Non-pigmented ciliary epithelial cell (primary cell): ENCODE measurements around the gene NUDT3.
A peak's percentile ranks its signal among the peaks of the same experiment; 100 is the strongest.

Experiments used
- DNase-seq: peaks from one replicate; pipeline ENCODE4 v3.0.0-alpha.2; 2010; ENCODE audit warnings: low read depth

NUDT3 gene

GRCh38 chr6:34321821-34322220, 70.6 kb downstream of the NUDT3 start:
- no peak for DNase-seq

- DNase-seq: no peak
Observed at GRCh38 chr6:34319471-34319885, 73.0 kb downstream of the NUDT3 start.

DNA sequence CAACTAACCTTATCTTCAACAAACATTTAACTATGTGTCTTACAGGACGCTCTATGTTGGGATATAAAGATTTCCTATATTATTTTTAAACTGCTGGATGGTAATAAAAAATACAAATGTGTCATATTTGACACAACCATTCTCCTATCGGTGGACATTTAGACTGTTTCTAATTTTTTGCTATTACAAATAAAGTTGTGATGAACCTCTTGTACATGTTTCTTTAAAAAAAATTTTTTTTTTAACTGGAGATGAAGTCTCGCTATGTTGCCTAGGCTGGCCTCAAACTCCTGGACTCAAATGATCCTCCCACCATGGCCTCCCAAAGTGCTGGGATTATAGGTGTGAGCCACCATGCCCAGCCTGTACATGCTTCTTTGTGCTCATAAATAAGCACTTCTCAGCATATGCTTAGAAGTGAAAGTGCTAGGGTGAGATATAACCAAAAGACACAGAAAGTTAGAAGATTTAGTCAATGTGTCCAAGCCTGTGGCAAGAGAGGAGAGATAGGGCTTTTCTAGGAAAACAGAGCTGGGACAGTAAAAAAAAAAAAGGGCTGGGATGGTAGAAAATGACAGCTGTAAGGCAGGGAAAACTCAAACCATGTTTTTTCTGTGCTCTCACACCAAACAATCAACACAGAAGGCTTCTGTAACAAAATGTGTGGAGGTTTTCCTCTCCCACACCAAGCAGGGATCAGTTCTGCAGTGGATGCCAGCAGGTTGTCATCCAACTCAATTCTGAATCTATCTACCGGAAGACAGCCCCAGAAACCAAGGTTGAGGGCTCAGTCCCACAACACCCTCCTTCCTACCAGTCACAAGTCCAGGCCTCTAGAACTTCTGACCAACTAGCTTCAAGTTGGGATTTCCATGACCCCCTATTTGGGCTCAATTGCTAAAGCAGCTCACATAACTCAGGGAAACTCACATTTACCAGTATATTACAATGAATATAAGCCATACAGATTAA, 73.7 kb downstream of the NUDT3 start:
- DNase-seq: no peak

DNA sequence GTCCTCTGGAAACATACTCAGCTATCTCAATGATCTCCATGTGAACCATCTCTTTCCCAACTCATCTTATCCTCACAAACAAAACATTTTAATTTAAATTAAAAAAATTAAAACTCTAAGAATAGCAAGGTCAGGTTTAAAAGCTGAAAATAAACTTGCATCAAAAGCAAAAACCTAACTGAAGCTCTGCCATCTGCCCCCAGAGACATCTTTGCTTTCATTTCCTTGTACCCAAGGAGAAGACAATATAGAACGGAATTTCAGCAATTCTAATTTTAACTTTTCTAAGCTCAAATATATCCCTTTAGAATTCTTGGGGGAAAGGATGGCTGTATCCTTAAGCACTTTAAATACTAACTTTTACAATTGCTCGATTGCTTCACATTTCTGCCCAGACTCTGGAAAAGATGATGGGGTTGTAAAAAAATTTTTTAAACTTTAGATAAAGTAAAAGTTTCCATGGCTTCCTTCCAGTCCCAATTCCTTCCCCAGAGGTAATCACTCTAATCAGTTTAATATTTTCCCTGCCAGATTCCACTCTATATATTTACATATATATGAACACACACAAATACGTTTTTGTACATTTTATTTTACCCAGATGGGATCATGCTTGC, 74.5 kb downstream of the NUDT3 start:
- DNase-seq: no peak

GRCh38 chr6:34317172-34317477, 75.3 kb downstream of the NUDT3 start:
- no peak for DNase-seq

DNA sequence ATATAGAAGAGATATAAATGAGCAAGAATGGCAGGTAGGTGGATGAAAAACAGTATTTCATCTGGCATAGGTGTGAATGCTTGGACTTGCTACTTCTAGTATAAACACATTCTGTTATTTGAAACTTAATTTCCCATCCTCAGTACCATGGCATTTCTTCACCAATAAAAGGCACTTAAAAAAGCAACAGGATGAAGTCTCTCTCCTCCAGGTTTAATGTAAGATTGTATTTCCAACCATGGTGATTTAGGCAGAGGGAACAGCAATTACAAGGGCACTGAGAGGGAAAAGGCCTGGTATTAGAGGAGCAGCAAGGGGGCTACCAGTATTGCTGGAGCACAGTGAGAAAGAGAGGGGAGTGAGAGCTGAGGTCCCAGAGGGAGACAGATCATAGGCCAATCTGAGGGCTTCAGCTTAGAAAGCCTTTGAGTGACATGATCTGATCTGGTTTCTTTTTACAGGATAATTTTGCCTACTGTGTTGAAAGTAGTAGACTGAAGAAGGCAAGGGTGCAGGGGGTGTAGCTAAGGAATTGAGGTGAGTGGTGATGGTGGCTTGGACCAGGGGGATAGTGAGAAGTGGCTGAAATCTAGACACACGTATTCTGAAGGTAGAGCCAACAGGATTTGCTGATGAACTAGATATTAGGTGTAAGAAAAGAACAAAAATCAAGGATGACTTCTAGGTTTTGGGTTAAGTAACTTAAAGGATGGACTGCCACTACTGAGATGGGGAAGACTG, 75.9 kb downstream of the NUDT3 start:
- no peak for DNase-seq

DNA sequence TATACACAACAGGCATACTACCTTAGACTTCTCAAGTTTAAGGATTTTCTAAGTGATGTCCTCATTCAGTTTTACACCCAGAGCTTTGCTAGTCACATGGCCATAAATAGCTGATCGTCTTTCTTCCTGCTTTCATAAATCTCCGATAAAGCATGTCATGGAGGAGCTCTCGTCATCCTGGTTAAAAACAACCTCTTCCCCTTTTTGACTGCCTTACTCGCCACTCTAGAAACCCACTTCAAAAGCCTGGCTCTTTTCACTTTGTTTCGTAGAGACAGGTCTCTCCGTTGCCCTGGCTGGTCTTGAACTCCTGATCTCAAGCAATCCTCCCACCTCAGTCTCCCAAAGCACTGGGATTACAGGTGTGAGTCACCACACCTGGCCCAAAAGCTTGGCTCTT, 76.7 kb downstream of the NUDT3 start:
- DNase-seq: no peak

DNA sequence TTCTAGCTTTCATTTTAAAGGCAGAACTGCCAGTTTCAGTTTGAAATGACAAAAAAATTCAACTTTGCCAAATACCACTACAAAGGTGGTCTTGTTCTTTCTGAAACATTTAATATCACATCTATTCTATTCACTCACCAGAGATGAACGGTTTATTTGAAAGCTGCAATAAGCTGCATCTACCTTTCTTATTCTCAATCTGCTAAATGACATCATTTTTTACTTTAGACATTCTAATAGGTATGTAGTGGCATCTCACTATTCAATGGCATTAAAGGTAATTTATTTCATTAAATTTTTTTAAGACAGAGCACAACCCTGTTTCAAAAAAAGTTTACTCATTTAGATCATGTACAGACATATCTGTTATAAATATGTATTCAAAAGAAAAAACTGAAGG, 77.2 kb downstream of the NUDT3 start:
- DNase-seq: no peak

- DNase-seq: no peak
Observed at GRCh38 chr6:34312259-34312658, 80.2 kb downstream of the NUDT3 start.

- no peak for DNase-seq
Observed at GRCh38 chr6:34310817-34311216, 81.7 kb downstream of the NUDT3 start.

DNA sequence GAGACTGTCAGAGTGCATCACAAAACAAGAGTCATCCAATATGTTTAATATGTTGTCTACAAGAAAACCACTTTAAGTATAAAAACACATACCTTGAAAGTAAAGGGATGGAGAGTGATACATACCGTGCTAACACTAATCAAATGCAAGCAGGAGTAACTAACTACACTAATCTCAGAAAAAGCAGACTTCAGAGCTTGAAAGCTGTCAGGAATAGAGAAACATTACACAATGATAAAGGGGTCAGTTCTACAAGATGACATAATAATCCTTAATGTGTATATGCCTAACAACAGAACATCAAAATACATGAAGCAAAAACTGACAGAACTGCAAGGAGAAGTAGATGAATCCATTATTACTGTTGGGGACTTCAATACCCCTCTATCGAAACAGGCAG, 84.0 kb downstream of the NUDT3 start:
- DNase-seq: no peak

DNA sequence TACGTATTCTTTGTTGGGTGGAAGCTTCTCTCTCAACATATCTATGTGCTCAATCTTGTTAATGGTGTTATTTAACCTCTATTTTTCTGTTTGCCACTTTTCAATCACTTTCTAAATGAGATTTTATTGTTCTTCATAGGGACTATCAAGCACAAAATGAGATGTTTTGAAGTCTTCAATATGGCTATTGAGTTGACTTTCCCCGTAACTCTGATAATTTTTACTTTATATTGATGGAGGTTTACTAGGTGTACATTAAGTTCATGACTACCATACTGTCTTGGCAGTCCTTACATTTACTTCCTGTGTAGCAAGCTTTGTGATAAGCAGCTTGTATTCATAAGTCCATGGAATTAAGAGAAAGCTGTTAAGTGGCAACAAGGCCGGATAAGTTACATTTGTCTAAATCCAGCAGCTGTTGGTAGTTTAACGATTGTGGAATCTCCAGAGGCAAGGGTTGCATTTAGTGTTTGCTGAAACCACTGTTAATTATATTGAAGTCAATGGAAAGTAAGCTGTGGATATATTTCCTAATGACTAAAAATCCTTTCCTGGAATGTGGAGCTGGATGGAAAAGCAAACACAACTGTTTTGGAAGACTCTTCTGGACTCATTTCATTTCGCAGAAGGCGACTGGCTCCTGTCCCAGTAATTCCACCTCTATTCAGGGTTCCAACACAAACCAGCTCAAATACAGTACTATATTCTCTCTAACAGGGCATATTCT, 86.3 kb downstream of the NUDT3 start:
- DNase-seq: no peak

- no peak for DNase-seq
Observed at GRCh38 chr6:34305497-34305896, 87.0 kb downstream of the NUDT3 start.

GRCh38 chr6:34304164-34304563, 88.3 kb downstream of the NUDT3 start:
- no peak for DNase-seq

- DNase-seq: no peak
Observed at GRCh38 chr6:34302929-34303328, 89.5 kb downstream of the NUDT3 start.

DNA sequence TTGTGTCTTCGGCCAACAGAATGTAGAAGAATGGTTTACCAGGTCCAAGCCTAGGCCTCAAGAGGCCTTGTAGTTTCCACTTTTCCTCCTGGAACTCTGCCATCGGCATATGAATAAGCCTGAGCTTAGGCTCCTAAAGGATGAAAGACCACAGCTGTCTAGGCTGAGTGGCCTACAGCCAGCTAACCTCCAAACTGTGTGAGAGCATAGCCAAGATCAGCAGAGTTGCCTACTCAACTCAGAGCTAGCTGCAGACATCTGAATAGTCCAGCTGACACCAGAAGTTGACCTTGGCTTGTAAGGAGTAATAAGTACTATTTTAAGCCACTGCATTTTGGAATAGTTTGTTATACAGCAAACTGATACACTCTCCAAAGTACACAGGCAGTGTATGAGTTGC, 91.1 kb downstream of the NUDT3 start:
- DNase-seq: peak; percentile 38

- DNase-seq: no peak
Observed at GRCh38 chr6:34300332-34300751, 92.1 kb downstream of the NUDT3 start.

DNA sequence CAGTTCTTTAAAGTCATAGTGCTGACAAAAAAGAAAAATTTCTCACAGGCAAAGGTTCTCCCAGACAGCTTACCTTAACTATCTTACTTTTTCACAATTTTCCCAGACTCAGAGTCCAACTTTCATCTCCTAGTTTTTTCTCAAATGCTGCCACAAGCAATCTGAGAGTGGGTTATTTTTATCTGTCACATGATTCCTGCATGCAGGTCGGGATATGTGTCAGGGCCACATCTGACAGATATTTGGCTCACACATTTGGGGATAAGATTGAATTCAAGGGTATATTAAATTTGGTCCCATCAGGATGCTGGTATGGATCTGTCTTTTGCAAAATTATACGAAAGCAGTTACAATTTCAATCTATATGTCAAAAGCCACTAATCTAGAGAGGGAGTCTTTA, 93.5 kb downstream of the NUDT3 start:
- no peak for DNase-seq

- peak; percentile 4 for DNase-seq
Observed at GRCh38 chr6:34295721-34296120, 96.7 kb downstream of the NUDT3 start.

GRCh38 chr6:34292954-34293353, 99.5 kb downstream of the NUDT3 start:
- DNase-seq: no peak

DNA sequence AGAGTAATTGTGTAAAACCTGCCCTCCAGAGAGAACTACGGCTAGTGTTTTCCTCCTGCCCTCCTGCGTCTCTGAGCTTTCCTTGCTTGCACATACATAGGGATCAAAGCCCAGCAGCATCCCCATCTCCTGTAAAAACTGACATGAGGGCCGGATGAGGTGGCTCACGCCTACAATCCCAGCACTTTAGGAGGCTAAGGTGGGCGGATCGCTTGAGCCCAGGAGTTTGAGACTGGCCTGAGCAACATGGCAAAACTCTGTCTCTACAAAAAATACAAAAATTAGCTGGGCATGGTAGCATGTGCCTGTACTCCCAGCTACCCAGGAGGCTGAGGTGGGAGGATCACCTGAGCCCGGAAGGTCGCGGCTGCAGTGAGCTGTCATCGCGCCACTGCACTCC, 103.3 kb downstream of the NUDT3 start:
- DNase-seq: no peak

- no peak for DNase-seq
Observed at GRCh38 chr6:34288581-34288980, 103.9 kb downstream of the NUDT3 start.
